Breast epithelium (tissue), 4 donors: ENCODE results near the gene REPS2. TPM values are rescaled to one million over a fixed set of nuclear protein-coding genes. Genes with fewer than 3 reads are reported as not detected.

ENCODE experiments used
- DNase-seq, 2 donors: peaks; one replicate each; pipeline ENCODE4 v3.0.0-alpha.2; 2019; ENCODE audit warnings: low spot score in 2 of 2
- H3K27ac ChIP-seq, 2 donors: fragments of 200-600 bp; sonication (generic) in 1 of 2; one replicate each; pipeline ENCODE4 v1.5.1; 2016 to 2019; ENCODE audit warnings: mild to moderate bottlenecking in 1 of 2
- H3K27me3 ChIP-seq, 2 donors: fragments of 200-600 bp; sonication (generic) in 1 of 2; one replicate each; pipeline versions ENCODE4 v1.5.1 to v1.6.0; 2017 to 2019; ENCODE audit warnings: control low read depth in 1 of 2, mild to moderate bottlenecking in 1 of 2
- H3K36me3 ChIP-seq: fragments of 200-600 bp; one replicate; pipeline ENCODE4 v1.5.1; 2019
- H3K4me1 ChIP-seq, 2 donors: fragments of 200-600 bp; sonication (generic); one replicate each; pipeline ENCODE4 v1.5.1; 2016 to 2019; ENCODE audit warnings: control low read depth in 1 of 2
- H3K4me3 ChIP-seq, 3 donors: fragments of 200-600 bp; sonication (generic); 1 replicate in 2 of 3; 2 replicates in 1 of 3; pipeline ENCODE4 v1.5.1; 2016 to 2019; ENCODE audit warnings: mild to moderate bottlenecking in 3 of 3, moderate library complexity in 2 of 3
- H3K9me3 ChIP-seq, 2 donors: fragments of 200-600 bp; sonication (generic) in 1 of 2; one replicate each; pipeline ENCODE4 v1.5.1; 2016 to 2019; ENCODE audit warnings: control low read depth in 1 of 2
- CTCF ChIP-seq, 3 donors: fragments of 450-650 bp; IDR thresholded peaks; one replicate each; pipeline ENCODE4 v1.5.1; 2016 to 2017; ENCODE audit warnings: antibody characterized with exemption in 3 of 3, mild to moderate bottlenecking in 3 of 3, moderate library complexity in 3 of 3
- POLR2A ChIP-seq: fragments of 450-650 bp; IDR thresholded peaks from one replicate; pipeline ENCODE4 v1.6.1; 2016; ENCODE audit warnings: antibody characterized with exemption, mild to moderate bottlenecking, moderate library complexity
- POLR2AphosphoS5 ChIP-seq, 3 donors: sonication (generic); formaldehyde crosslinking; IDR thresholded peaks; one replicate each; pipeline ENCODE4 v1.6.1; 2017; ENCODE audit warnings: antibody characterized with exemption in 3 of 3
- intact Hi-C: fragments of 100-400 bp; cut with DNase I; formaldehyde crosslinking; loops from one replicate; pipeline ENCODE4 v1.15.1; 2023; ENCODE audit warnings: low total_unique reads
- total RNA-seq, 3 donors: library from RNA; depleted of rRNA; stranded (reverse); fragments of >200 nt; gene quantifications; one replicate each; pipeline ENCODE4 v1.1.0, GENCODE V29; 2016

The REPS2 gene
- total RNA-seq, 3 donors from 2014 or later: 9.6 to 21.4 (median 13.1) TPM

- TF ChIP-seq POLR2A (no peak), CTCF (IDR thresholded peaks at IDR 0.05) (no peak), POLR2AphosphoS5 (IDR thresholded peaks at IDR 0.05) (no peak)
- Histone ChIP-seq H3K9me3 (no peaks in the 10 kb centered on the region), H3K27me3 (peaks cover 0 to 19% of the 10 kb centered on the region in 2 donors), H3K4me3 (no peak overlapping the region), H3K36me3 (no peaks in the 10 kb centered on the region), H3K4me1 (no peaks in the 10 kb centered on the region), H3K27ac (no peak overlapping the region)
- intact Hi-C loops: no loop called here
- DNase-seq: no peak
Observed at GRCh38 chrX:16975233-16975632, 28.8 kb downstream of the REPS2 start.

- DNase-seq: no peak
- Histone ChIP-seq H3K9me3 (no peaks in the 10 kb centered on the region), H3K4me1 (no peaks in the 10 kb centered on the region), H3K36me3 (no peaks in the 10 kb centered on the region), H3K27ac (peak overlapping the region in 1 of 2 donors; percentile 62), H3K27me3 (peaks cover 0 to 14% of the 10 kb centered on the region in 2 donors), H3K4me3 (no peak overlapping the region)
- TF ChIP-seq POLR2A: no peak
- TF ChIP-seq POLR2AphosphoS5 (IDR thresholded peaks at IDR 0.05): no peak
- TF ChIP-seq CTCF (IDR thresholded peaks at IDR 0.05): no peak
- intact Hi-C loops: no loop called here
Observed at GRCh38 chrX:16977771-16978170, 31.3 kb downstream of the REPS2 start.

- intact Hi-C loops: no loop called here
- H3K36me3 ChIP-seq: no peaks in the 10 kb centered on the region
- H3K4me3 ChIP-seq: no peak overlapping the region
- peak overlapping the region; percentile 17 to 62 for H3K27ac ChIP-seq
- H3K9me3 ChIP-seq: no peaks in the 10 kb centered on the region
- no peak for DNase-seq
- no peaks in the 10 kb centered on the region for H3K4me1 ChIP-seq
- peaks cover 0 to 14% of the 10 kb centered on the region in 2 donors for H3K27me3 ChIP-seq
- no peak for TF ChIP-seq POLR2AphosphoS5 (IDR thresholded peaks at IDR 0.05)
- TF ChIP-seq CTCF (IDR thresholded peaks at IDR 0.05): no peak
- TF ChIP-seq POLR2A: no peak
Observed at GRCh38 chrX:16978193-16978984, 31.9 kb downstream of the REPS2 start.

GRCh38 chrX:16979226-16979625, 32.8 kb downstream of the REPS2 start:
- DNase-seq: no peak
- intact Hi-C loops: no loop called here
- Histone ChIP-seq H3K27me3 (peaks cover 0 to 17% of the 10 kb centered on the region in 2 donors), H3K4me3 (no peak overlapping the region), H3K27ac (peak overlapping the region in 1 of 2 donors; percentile 17), H3K9me3 (no peaks in the 10 kb centered on the region), H3K36me3 (no peaks in the 10 kb centered on the region), H3K4me1 (no peaks in the 10 kb centered on the region)
- TF ChIP-seq CTCF (IDR thresholded peaks at IDR 0.05): no peak
- TF ChIP-seq POLR2A: no peak
- no peak for TF ChIP-seq POLR2AphosphoS5 (IDR thresholded peaks at IDR 0.05)

- DNase-seq: no peak
- Histone ChIP-seq H3K4me3 (no peak overlapping the region), H3K36me3 (no peaks in the 10 kb centered on the region), H3K4me1 (no peaks in the 10 kb centered on the region), H3K9me3 (no peaks in the 10 kb centered on the region), H3K27ac (no peak overlapping the region), H3K27me3 (peaks cover 0 to 20% of the 10 kb centered on the region in 2 donors)
- TF ChIP-seq POLR2AphosphoS5 (IDR thresholded peaks at IDR 0.05): no peak
- TF ChIP-seq POLR2A: no peak
- TF ChIP-seq CTCF (IDR thresholded peaks at IDR 0.05): no peak
- intact Hi-C loops: no loop called here
Observed at GRCh38 chrX:16981209-16981608, 34.8 kb downstream of the REPS2 start.
